Measurements from ENCODE around the gene CD93. TPM values are rescaled to one million over a fixed set of nuclear protein-coding genes. Genes with fewer than 3 reads are reported as not detected.

Gene CD93
- total RNA-seq, 1 donor from 2014 or later: 43.5 TPM

DNA sequence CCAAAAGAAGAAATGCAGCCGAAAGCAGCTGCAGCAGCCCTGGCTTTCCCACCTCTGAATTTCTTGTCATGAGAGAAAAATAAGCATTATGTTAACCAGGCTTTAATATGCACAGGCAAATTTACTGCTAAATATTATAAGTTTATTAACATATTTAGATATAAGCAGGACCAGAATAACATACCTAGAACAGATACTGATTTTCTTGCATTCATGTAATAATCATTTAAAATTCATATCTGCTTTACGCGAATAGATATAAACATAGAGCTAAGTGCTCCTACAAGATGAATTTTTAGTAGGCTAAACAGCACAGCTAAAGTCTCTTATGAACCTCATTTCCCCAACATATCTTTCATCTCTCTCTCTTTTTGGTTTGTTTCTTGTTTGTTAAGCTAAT, 14.7 kb downstream of the CD93 start:
- intact Hi-C loops (cut with DNase I): loop anchor here (5.0 kb wide), 1 partner anchor 111 kb away; no protein-coding TSS in a partner anchor
- ATAC-seq (no peak), DNase-seq (ENCODE audit: missing footprints) (no peak)

DNA sequence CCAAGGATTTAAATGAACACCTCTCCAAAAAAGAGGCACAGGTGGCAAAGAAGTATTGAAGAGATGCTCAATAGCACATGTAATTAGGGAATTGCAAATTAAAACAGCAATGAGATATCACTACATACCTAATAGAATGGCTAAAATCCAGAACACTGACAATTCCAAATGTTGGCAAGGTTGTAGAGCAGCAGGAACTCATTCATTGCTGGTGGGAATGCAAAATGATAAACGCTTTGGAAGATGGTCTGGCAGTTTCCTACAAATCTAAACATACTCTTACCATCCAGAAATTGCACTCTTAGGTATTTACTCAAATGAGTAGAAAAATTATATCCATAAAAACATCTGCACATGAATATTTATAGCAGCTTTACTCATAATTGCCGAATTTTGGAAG, 17.0 kb downstream of the CD93 start:
- ATAC-seq: no peak
- intact Hi-C loops (cut with DNase I): no loop called here
- no peak for DNase-seq (ENCODE audit: missing footprints)

DNA sequence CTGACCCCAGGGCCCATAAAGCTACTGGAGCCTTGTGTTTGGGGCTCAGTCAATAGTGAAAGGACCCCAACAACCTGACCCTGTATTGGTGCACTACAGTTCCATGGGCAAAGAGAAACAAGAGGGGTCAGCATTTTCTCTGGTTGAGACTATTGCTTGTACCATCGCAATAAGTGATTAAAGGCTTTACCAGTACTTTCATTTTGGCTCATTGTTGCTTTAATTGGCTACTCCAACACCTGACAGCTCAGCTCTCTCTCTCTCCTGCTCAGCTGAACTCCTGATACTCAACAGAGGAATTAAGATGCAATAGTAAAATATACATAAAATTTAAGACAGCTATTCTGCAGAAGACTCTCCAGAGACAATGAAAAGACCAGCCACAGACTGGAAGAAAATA, 17.8 kb downstream of the CD93 start:
- ATAC-seq: no peak
- intact Hi-C loops (cut with DNase I): no loop called here
- no peak for DNase-seq (ENCODE audit: missing footprints)

DNA sequence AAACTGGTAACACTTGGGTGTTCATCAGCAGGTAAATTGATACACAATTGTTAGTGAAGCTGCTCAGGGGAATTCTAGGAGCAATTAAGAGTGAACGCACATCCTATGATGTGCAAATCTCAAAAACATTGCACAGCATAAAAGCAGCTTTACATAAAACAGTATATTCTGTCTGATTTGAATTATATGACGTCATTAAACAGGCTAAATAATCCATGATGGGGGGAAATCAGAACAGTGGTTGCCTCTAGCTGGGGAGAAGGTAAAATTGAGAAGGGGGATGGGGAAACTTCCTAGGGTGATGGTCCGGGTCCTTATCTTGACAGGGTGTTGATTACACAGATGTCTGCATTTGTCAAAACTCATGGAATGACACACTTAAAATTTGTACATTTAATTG, 19.4 kb downstream of the CD93 start:
- intact Hi-C loops (cut with DNase I): no loop called here
- DNase-seq (ENCODE audit: missing footprints) (no peak), ATAC-seq (no peak)

DNA sequence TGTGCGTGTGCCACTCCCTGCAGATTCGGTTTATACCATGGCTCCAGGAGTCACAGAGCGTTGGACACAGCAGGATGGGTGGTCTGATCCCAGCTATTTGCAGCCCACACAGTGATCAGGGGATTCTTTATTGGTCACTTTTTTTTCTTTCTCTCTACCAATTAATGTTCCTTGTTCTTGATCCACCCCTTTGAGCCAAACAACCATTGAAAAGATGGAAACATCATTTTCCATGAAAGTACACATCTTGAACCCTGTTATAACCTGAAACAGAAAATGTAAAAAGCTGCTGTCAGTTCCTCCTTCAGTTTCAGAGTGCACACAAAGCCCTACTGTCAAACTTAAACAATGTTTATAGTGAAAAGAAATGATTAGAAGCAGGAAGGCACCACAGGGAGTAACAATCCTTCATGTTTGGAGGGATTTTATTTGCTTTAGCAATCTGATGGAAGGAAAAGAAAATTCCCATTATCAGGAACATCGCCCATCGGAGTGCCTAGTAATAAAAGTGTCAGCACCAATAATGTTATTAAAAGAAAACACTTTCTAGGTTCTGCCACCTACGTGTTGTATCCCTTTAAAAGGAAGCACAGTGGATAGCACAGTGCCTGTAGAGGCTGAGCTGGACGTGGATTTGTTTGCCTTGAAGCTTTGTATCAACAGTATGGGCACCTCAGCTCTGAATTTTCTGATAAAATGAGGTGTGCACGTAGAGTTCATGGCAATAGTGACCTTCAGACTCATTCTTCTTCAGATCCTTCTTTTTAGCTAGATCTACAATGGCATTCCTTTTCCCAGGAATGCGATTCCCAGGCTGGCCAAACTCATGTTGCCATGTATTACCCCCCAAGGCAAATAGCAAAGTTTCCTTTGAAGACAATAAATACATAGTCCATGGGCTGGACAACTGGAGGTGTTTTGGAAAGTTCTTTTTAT, 20.6 kb downstream of the CD93 start:
- DNase-seq (ENCODE audit: missing footprints) (no peak), ATAC-seq (no peak)
- intact Hi-C loops (cut with DNase I): no loop called here

DNA sequence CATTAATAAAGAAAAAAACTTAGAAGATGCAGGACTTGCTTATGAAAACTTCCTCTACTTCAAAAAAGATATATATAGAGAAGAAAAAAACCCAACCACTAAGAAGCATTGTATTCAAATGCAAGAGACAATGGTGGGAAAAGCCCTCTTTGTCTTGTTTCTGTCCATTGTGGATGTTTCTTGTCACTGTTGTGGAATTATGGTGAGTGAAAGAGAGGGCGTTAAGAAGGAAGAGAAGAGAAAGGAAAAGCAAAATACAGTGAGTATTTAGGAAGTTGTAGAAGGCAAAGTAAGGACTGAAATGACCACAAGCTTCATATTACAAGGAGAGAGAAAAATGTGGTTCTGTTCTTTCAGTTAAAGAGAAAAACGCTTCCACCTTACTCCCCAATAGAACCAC, 22.5 kb downstream of the CD93 start:
- intact Hi-C loops (cut with DNase I): no loop called here
- DNase-seq (ENCODE audit: missing footprints) (no peak), ATAC-seq (no peak)

DNA sequence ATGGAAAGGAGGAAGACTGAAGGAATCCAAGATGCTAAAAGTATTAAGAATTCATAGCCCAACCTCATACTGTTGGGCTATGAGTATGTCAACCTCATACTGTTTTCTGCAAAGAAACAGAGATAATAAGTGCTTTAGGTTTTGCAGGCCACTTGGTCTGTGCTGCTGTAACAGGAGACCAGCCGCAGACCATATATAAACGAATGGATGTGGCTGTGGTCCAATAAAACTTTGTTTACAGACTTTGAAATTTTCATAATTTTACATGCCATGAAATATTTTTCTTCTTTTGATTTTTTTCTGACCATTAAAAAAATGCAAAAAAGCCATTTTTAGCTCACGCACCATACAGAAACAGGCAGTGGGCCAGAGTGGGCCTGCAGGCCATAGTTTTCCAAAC, 23.0 kb downstream of the CD93 start:
- DNase-seq (ENCODE audit: missing footprints) (no peak), ATAC-seq (no peak)
- intact Hi-C loops (cut with DNase I): no loop called here

DNA sequence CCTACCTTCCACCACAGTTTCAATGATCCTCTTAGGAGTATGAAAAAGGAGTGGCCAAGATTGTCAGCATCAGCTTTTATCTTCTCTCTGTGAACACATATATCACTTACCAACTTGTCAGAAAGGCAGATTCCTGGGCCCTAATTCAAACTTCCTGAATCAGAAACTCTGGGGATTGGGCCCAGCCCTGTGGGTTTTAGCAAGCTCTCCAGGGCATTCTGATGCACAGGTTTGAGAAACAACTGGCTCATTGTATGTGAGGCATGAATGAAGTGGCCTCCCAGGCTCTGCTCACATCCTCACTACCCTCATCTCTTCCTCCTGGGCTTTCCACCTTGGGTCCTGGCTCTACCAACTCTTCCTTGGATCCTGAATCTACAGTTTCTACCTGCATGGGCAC, 23.5 kb downstream of the CD93 start:
- DNase-seq (ENCODE audit: missing footprints) (no peak), ATAC-seq (no peak)
- intact Hi-C loops (cut with DNase I): no loop called here

DNA sequence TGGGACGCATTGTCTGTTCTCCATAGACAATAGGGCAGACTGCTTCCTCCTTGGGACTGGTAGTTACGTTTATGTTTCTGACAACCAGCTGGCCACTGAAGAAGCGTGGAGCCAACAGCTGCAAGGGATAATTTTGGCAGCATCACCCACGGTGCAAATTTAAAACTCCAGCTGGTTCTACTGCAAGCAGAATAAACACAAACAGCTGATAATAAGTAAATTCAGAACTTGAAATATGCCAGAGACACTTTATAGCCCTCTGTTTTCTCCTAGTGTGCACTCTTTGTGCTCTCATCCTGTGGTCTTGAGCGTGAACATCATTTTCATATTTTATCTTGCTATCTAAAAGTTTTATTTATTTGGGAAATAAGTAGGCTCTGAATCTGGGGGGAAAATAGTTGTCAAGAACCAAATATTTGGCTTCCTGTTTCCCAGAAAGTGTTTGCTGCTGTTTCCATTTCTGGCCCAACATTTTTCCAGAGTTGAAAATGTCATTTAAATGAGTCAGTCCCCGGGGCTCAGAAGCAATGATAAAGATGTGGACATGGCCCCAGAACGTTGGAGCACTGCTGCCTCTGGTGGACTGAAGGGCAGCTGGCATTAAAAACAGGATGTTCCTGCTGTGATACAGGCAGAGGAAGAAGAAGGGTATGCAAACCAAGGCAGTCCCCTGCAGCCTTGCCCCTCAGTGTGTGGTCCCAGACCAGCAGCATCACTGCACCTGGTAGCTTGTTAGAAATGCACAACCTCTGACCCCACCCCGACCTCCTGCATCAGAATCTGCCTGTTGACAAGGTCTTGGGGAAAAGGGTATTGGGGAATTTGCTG, 24.2 kb downstream of the CD93 start:
- intact Hi-C loops (cut with DNase I): no loop called here
- no peak for DNase-seq (ENCODE audit: missing footprints)
- ATAC-seq: peak; percentile 88

DNA sequence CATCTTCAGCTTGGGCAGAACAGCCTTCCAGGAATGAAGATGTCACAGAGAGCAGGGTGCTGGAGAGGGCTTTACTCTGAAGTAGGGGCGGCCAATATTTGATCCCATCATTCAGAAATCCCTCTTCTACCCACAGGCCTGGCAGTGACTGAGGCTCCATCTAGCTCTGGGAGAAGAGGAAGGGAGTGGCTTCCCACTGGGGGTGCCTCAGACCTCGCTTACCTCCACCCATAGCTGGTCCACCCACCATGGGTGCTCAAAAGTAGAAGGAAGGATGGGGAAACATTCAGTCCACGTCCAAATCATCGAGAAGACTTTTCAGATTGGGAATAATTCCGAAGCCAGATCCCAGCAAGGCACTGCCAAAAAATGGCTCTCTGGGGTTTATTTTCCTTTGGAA, 24.9 kb downstream of the CD93 start:
- peak; percentile 45 for ATAC-seq
- no peak for DNase-seq (ENCODE audit: missing footprints)
- intact Hi-C loops (cut with DNase I): no loop called here

DNA sequence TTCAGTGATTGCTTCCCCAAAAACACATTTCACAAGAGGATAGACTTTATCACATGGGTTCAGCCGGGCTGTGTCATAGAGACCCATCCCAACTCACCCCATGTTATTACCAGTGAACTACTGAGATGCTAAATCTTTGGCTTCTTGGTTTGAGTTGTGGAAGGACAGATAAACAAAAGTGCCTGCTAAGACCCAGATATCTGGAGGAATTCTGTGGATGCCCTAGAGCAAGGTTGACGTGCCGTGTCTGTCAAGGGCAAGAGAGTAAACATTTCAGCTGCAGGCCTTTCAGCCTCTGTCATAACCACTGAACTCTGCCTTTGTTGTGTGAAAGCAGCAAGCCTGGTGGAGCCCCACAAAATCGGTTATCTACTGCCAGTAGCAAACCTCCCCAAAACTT, 25.5 kb downstream of the CD93 start:
- no peak for DNase-seq (ENCODE audit: missing footprints)
- no peak for ATAC-seq
- intact Hi-C loops (cut with DNase I): no loop called here

DNA sequence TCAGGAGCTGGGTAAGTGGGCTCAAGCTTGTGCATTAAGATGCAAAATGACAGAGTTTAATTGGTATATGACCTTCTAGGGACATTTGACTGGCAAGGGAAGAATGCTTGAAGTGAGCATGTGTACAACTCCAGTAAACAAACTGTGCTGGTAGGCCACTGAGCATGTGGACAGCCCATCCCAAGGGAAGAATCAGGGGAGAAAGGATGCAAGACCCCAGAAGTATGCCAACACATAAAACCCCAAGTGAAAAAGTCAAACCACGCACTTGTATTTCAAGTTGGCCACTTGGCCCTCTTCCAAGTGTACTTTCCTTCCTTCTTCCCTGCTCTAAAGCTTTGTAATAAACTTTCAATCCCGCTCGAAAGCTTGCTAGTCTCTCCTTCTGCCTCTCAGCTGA, 26.3 kb downstream of the CD93 start:
- intact Hi-C loops (cut with DNase I): loop anchor here (10.0 kb wide), 1 partner anchor 145 kb away; no protein-coding TSS in a partner anchor
- ATAC-seq (no peak), DNase-seq (ENCODE audit: missing footprints) (no peak)

DNA sequence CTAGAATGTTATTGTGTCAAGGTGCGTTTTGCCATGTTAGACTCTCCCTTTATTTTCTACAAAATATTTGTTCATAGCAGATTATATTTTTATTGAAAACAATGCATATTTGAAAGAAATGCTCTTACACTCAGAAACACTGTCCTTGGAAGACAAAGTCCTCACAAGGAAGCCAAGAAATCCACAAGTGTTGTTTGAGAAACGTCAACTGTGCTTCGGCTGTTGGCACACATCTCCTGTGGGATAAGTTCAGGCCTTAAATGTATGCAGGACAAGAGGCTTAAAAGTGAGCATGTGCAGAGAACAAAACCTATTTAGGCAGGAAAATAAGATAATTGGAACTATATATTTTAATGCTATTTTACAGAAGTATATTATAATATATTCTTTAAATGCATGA, 27.1 kb downstream of the CD93 start:
- DNase-seq (ENCODE audit: missing footprints) (no peak), ATAC-seq (no peak)
- intact Hi-C loops (cut with DNase I): loop anchor here (10.0 kb wide), 1 partner anchor 146 kb away; no protein-coding TSS in a partner anchor

DNA sequence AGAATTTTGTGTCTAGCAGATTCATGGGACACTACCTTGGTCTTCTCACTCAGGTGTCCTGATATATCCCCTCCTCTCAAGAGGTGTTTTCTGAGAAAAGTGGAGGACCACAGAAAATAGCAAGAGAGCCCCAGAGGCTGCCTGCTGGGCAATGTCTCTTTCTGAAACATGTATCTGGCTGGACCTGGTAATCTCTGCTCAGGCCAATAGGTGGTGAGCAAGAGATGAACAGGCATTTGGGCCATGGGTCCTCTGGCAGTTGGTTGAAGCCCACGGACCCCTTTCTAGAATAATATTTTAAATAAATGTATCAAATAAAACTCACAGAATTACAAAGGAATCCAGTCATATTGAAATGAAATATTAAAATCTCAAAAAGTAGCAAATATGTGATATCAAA, 27.9 kb downstream of the CD93 start:
- ATAC-seq (no peak), DNase-seq (ENCODE audit: missing footprints) (no peak)
- intact Hi-C loops (cut with DNase I): loop anchor here (10.0 kb wide), 1 partner anchor 147 kb away; no protein-coding TSS in a partner anchor

DNA sequence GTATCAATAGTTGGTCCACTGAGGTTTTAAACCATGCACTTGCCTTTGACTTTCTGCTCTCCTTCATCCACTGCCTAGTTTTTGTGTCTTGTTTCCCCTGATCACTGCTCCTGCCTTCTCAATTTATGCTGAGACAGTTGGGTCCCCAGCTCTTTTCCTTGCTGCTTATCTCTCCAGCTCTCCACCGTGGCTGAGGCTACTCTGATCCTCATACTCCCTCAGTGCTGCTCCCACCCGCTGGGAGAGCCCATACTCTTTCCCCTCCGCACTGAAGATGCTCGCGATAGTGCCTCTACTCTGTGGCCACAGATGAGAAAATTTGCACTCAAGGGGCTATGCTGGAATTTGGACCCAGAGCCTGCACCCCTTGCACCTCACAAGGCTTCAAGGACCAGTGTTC, 33.2 kb downstream of the CD93 start:
- ATAC-seq: no peak
- intact Hi-C loops (cut with DNase I): loop anchor here (2.0 to 10.0 kb wide), 3 partner anchors 152 to 289 kb away; no protein-coding TSS in a partner anchor
- DNase-seq (ENCODE audit: missing footprints): no peak

DNA sequence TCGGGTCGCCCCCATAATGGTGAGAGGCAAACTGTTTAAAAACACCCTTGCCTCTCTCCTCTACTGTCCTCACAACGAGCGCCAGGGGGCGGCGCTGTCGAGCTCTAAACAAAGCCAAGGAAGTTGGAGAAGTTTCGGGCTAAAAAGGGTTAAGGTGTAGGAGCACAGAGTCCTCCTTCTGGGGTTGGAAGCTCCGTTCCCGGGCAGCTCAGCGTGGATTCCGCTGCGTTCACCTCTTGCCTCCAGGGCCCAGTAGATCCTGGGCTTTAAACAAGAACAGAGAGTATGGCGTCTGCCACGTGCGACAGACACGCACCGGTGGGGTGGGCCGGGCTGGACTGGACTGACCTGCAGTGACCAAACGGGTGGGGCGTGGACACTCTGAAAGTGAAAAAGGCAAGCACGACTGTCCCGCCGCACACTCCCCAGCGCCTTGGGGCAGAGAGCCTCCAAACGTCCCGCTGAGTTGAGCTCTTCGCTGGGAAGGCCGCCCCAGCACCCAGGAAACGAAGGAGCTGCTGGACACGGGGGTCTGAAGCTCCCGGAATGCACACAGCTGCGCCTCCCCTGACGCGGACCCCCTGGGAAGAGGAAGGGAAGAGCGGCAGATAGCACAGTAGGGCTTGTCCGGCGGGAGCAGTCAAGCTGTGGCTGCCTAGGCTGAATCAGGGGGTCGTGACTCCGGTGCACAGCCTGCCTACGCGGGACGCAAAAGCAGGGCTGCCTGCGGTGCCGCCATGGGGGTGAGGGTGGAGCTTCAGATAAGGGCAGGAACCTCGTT, 35.1 kb downstream of the CD93 start:
- ATAC-seq: peak; percentile 53
- peak; percentile 95 for DNase-seq (ENCODE audit: missing footprints)
- intact Hi-C loops (cut with DNase I): loop anchor here (2.0 to 10.0 kb wide), 3 partner anchors 34 to 291 kb away; no protein-coding TSS in a partner anchor

DNA sequence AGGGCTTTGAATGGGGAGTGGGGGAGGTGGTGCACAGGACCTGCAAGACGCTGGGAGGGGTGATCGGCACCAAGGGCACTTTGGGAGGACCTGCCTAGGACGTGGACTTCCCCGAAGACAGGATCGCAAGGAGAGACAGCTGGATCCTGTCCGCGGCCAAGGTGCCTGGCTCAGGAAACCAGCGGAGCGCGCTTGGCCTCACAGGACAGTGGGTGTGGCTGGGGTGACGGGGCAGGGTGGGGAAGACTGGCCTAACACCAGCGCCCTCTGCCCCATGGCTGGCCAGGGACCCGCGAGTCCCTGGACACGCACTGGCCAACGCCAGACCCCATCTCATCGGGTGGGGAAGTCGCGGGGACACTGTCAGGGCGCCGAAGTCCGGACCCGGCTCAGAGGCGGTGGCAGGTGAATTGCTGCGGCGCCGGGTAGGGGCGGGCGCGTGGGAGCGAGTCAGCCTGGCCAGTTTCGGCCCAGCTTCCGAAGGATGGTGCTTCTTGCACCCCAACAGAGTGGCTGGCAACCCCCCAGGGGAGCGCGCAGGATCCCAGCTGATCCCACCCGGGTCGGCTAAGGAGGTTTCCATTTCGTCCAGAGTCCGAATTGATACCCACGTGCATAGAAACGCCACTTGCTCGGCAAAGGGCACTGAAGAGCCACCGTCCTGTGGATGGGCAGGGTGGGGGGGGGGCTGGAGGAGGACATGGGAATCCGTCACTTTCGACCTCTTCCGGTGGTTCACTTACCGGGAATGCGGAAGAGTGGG, 35.9 kb downstream of the CD93 start:
- DNase-seq (ENCODE audit: missing footprints) (peak; percentile 89), ATAC-seq (peak; percentile 38)
- intact Hi-C loops (cut with DNase I): loop anchor here (2.0 to 10.0 kb wide), 3 partner anchors 35 to 292 kb away; no protein-coding TSS in a partner anchor

Measured in Right ventricle myocardium inferior (tissue), 1 donor.